C1 segment of cervical spinal cord (tissue), 14 donors: Measurements from ENCODE around the gene VMAC.
"Not testable (repeated sequence)": the region's sequence is repeated elsewhere in the genome, so short reads cannot be mapped to it uniquely, and the experiment has no call there.

Experiments
- DNase-seq, 14 donors: peaks; one replicate each; lab custom pipeline; 2025; lab: John Stamatoyannopoulos, UW

Gene VMAC

GRCh38 chr19:5904352-5905113 is at the start of gene VMAC:
TSS of gene VMAC (plus strand) at chr19:5904872. CDS start at chr19:5904891, 19 bp downstream.
- DNase-seq, result peak; percentile 95 to 100 (median 99)

- DNase-seq, result not testable (repeated sequence)
Measured at GRCh38 chr19:5855151-5855550, 49.5 kb upstream of the VMAC start.

- no peak for DNase-seq
Measured at GRCh38 chr19:5857203-5858081, 47.2 kb upstream of the VMAC start.

GRCh38 chr19:5863030-5863665 is 41.5 kb upstream of the VMAC start:
- DNase-seq, result no peak

GRCh38 chr19:5864013-5864720 is 40.5 kb upstream of the VMAC start:
- DNase-seq, result no peak

GRCh38 chr19:5864725-5865486 is 39.8 kb upstream of the VMAC start:
- DNase-seq, result no peak

GRCh38 chr19:5865772-5866171 is 38.9 kb upstream of the VMAC start:
- DNase-seq, result no peak

GRCh38 chr19:5867201-5868136 is 37.2 kb upstream of the VMAC start:
- DNase-seq, result no peak

- no peak for DNase-seq
Measured at GRCh38 chr19:5870986-5871394, 33.7 kb upstream of the VMAC start.

GRCh38 chr19:5873617-5874199 is 31.0 kb upstream of the VMAC start:
- DNase-seq, result no peak

GRCh38 chr19:5874496-5874895 is 30.2 kb upstream of the VMAC start:
- DNase-seq, result not testable (repeated sequence)

- DNase-seq, result no peak
Measured at GRCh38 chr19:5877427-5877826, 27.2 kb upstream of the VMAC start.

- no peak for DNase-seq
Measured at GRCh38 chr19:5877882-5878281, 26.8 kb upstream of the VMAC start.

GRCh38 chr19:5880196-5880595 is 24.5 kb upstream of the VMAC start:
- DNase-seq, result no peak

- DNase-seq, result peak in 7 of 14 donors; percentile 2 to 68 (median 10)
Measured at GRCh38 chr19:5880604-5881078, 24.0 kb upstream of the VMAC start.

- DNase-seq, result no peak
Measured at GRCh38 chr19:5881543-5882299, 23.0 kb upstream of the VMAC start.

- DNase-seq, result no peak
Measured at GRCh38 chr19:5882421-5882968, 22.2 kb upstream of the VMAC start.
